Sigmoid colon (tissue), 7 donors: ENCODE measurements around the gene DCD. TPM values are rescaled to one million over a fixed set of nuclear protein-coding genes. Genes with fewer than 3 reads are reported as not detected.

Experiments used
- DNase-seq: peaks from one replicate; pipeline ENCODE4 v3.0.0-alpha.2; 2019
- H3K27ac ChIP-seq, 4 donors: fragments of 200-600 bp; sonication (generic); one replicate each; pipeline ENCODE4 v1.5.1; 2016 to 2019; ENCODE audit warnings: mild to moderate bottlenecking in 1 of 4
- H3K27me3 ChIP-seq, 3 donors: fragments of 200-600 bp; sonication (generic); one replicate each; pipeline ENCODE4 v1.5.1; 2019; ENCODE audit warnings: mild to moderate bottlenecking in 1 of 3
- H3K36me3 ChIP-seq, 4 donors: fragments of 200-600 bp; sonication (generic); one replicate each; pipeline ENCODE4 v1.5.1; 2016 to 2019
- H3K4me1 ChIP-seq, 4 donors: fragments of 200-600 bp; sonication (generic); one replicate each; pipeline ENCODE4 v1.5.1; 2017 to 2019
- H3K4me3 ChIP-seq, 4 donors: fragments of 200-600 bp; sonication (generic); one replicate each; pipeline ENCODE4 v1.5.1; 2017 to 2019; ENCODE audit warnings: mild to moderate bottlenecking in 2 of 4, moderate library complexity in 1 of 4
- H3K9me3 ChIP-seq, 4 donors: fragments of 200-600 bp in 3 of 4; sonication (generic) in 3 of 4; one replicate each; pipeline versions ENCODE4 v1.5.1 to v1.6.1; 2013 to 2019
- CTCF ChIP-seq, 4 experiments: fragments of 450-650 bp in 3 of 4; fragments of 200-600 bp in 1 of 4; IDR thresholded peaks; one replicate each; pipeline ENCODE4 v1.5.1; 2016 to 2019; ENCODE audit warnings: antibody characterized with exemption in 4 of 4, mild to moderate bottlenecking in 3 of 4, moderate library complexity in 2 of 4
- EP300 ChIP-seq, 4 donors: sonication (generic); formaldehyde crosslinking; IDR thresholded peaks; one replicate each; pipeline ENCODE4 v1.6.1; 2017; ENCODE audit warnings: antibody characterized with exemption in 4 of 4
- POLR2A ChIP-seq, 2 donors: fragments of 450-650 bp; IDR thresholded peaks; one replicate each; pipeline ENCODE4 v1.6.1; 2016; ENCODE audit warnings: antibody characterized with exemption in 2 of 2, mild to moderate bottlenecking in 2 of 2, moderate library complexity in 2 of 2
- POLR2AphosphoS5 ChIP-seq, 4 donors: sonication (generic); formaldehyde crosslinking; IDR thresholded peaks; one replicate each; pipeline ENCODE4 v1.6.1; 2017; ENCODE audit warnings: antibody characterized with exemption in 4 of 4
- WGBS, 2 donors: extraction: QIAGEN DNeasy Blood & Tissue Kit; methylation state at CpG; one replicate each; pipeline ENCODE4 v1.1.7; 2013; 5-methylcytosine and 5-hydroxymethylcytosine counted together
- intact Hi-C: fragments of 100-400 bp; cut with DNase I; formaldehyde crosslinking; loops from one replicate; pipeline ENCODE4 v1.15.1; 2023
- polyA plus RNA-seq, 3 donors: library from polyadenylated mRNA; stranded (reverse); fragments of 200-250 nt; gene quantifications; one replicate each; pipeline ENCODE4 v1.2.3, GENCODE V29; 2013
- total RNA-seq, 4 donors: library from RNA; depleted of rRNA; stranded (reverse); fragments of >200 nt; gene quantifications; one replicate each; pipeline ENCODE4 v1.1.0, GENCODE V29; 2016
- donor health status: healthy with polysubstance abuse.
- donor health status: Bipolar disorder and iron deficiency.
- donor health status: healthy.

Gene DCD
- total and polyA plus RNA-seq, 7 donors = not detected

GRCh38 chr12:54688309-54689033 lies 40.3 kb upstream of the DCD start:
- peaks cover 0 to 7% (median 0%) of the 10 kb centered on the region in 3 donors for H3K27me3 ChIP-seq
- no peaks in the 10 kb centered on the region for H3K4me1 ChIP-seq
- peaks cover 0 to 3% (median 0%) of the 10 kb centered on the region in 4 donors for H3K9me3 ChIP-seq
- H3K4me3 ChIP-seq = no peak overlapping the region
- TF ChIP-seq POLR2A (IDR thresholded peaks at IDR 0.05) = no peak
- TF ChIP-seq POLR2AphosphoS5 (IDR thresholded peaks at IDR 0.05) = no peak
- TF ChIP-seq CTCF (IDR thresholded peaks at IDR 0.05) = no peak
- no peak for TF ChIP-seq EP300 (IDR thresholded peaks at IDR 0.05)
- no peak for DNase-seq
- no peaks in the 10 kb centered on the region for H3K36me3 ChIP-seq
- 78 to 84% methylated on average over 5 of the region's 5 CpGs for WGBS, 2 donors
- intact Hi-C loops = no loop called here
- H3K27ac ChIP-seq = no peak overlapping the region

GRCh38 chr12:54684636-54685630 lies 36.8 kb upstream of the DCD start:
- H3K4me1 ChIP-seq = no peaks in the 10 kb centered on the region
- intact Hi-C loops = no loop called here
- no peak overlapping the region for H3K4me3 ChIP-seq
- no peak overlapping the region for H3K27ac ChIP-seq
- H3K36me3 ChIP-seq = no peaks in the 10 kb centered on the region
- H3K27me3 ChIP-seq = peaks cover 0 to 7% (median 0%) of the 10 kb centered on the region in 3 donors
- DNase-seq = no peak
- TF ChIP-seq POLR2A (IDR thresholded peaks at IDR 0.05) (no peak), EP300 (IDR thresholded peaks at IDR 0.05) (no peak), POLR2AphosphoS5 (IDR thresholded peaks at IDR 0.05) (no peak), CTCF (IDR thresholded peaks at IDR 0.05) (no peak)
- peaks cover 0 to 3% (median 0%) of the 10 kb centered on the region in 4 donors for H3K9me3 ChIP-seq
- 29 to 72% methylated on average over 12 of the region's 12 CpGs for WGBS, 2 donors

GRCh38 chr12:54683398-54683797 lies 35.2 kb upstream of the DCD start:
- Histone ChIP-seq H3K4me3 (no peak overlapping the region), H3K9me3 (peaks cover 0 to 3% (median 0%) of the 10 kb centered on the region in 4 donors), H3K27ac (no peak overlapping the region), H3K36me3 (no peaks in the 10 kb centered on the region), H3K27me3 (peaks cover 0 to 7% (median 0%) of the 10 kb centered on the region in 3 donors), H3K4me1 (no peaks in the 10 kb centered on the region)
- WGBS, 2 donors = 23 to 43% methylated on average over 2 of the region's 2 CpGs
- TF ChIP-seq EP300 (IDR thresholded peaks at IDR 0.05) (no peak), POLR2A (IDR thresholded peaks at IDR 0.05) (no peak), POLR2AphosphoS5 (IDR thresholded peaks at IDR 0.05) (no peak), CTCF (IDR thresholded peaks at IDR 0.05) (no peak)
- intact Hi-C loops = no loop called here
- no peak for DNase-seq

GRCh38 chr12:54682674-54683073 lies 34.5 kb upstream of the DCD start:
- Histone ChIP-seq H3K27me3 (peaks cover 0 to 7% (median 0%) of the 10 kb centered on the region in 3 donors), H3K9me3 (peaks cover 0 to 3% (median 0%) of the 10 kb centered on the region in 4 donors), H3K27ac (no peak overlapping the region), H3K36me3 (no peaks in the 10 kb centered on the region), H3K4me1 (no peaks in the 10 kb centered on the region), H3K4me3 (no peak overlapping the region)
- intact Hi-C loops = no loop called here
- WGBS, 2 donors = 53 to 86% methylated on average over 1 of the region's 1 CpG
- no peak for DNase-seq
- no peak for TF ChIP-seq POLR2AphosphoS5 (IDR thresholded peaks at IDR 0.05)
- no peak for TF ChIP-seq POLR2A (IDR thresholded peaks at IDR 0.05)
- no peak for TF ChIP-seq CTCF (IDR thresholded peaks at IDR 0.05)
- no peak for TF ChIP-seq EP300 (IDR thresholded peaks at IDR 0.05)
